Tibial nerve (tissue), 4 donors: Measurements from ENCODE around the gene SCTR. TPM values are rescaled to one million over a fixed set of nuclear protein-coding genes. Genes with fewer than 3 reads are reported as not detected.

Experiments
- DNase-seq, 2 donors: peaks; one replicate each; pipeline ENCODE4 v3.0.0-alpha.2; 2019; ENCODE audit warnings: low spot score in 2 of 2
- H3K27ac ChIP-seq, 4 donors: fragments of 200-600 bp; sonication (generic) in 3 of 4; one replicate each; pipeline ENCODE4 v1.5.1; 2017 to 2019; ENCODE audit warnings: mild to moderate bottlenecking in 1 of 4
- H3K27me3 ChIP-seq, 2 donors: fragments of 200-600 bp; sonication (generic) in 1 of 2; one replicate each; pipeline versions ENCODE4 v1.5.1 to v1.6.0; 2017 to 2019
- H3K36me3 ChIP-seq, 3 donors: fragments of 200-600 bp; sonication (generic); one replicate each; pipeline ENCODE4 v1.5.1; 2018 to 2019
- H3K4me1 ChIP-seq, 4 donors: fragments of 200-600 bp; sonication (generic) in 3 of 4; one replicate each; pipeline ENCODE4 v1.5.1; 2017 to 2019
- H3K4me3 ChIP-seq, 4 donors: fragments of 200-600 bp; sonication (generic) in 3 of 4; one replicate each; pipeline ENCODE4 v1.5.1; 2017 to 2019; ENCODE audit warnings: mild to moderate bottlenecking in 1 of 4, moderate library complexity in 1 of 4
- H3K9me3 ChIP-seq, 4 donors: fragments of 200-600 bp; sonication (generic) in 3 of 4; one replicate each; pipeline ENCODE4 v1.5.1; 2017 to 2019
- EP300 ChIP-seq, 2 donors: sonication (generic); formaldehyde crosslinking; IDR thresholded peaks; one replicate each; pipeline ENCODE4 v1.6.1; 2017; ENCODE audit warnings: antibody characterized with exemption in 2 of 2, mild to moderate bottlenecking in 1 of 2
- POLR2A ChIP-seq, 2 donors: fragments of 450-650 bp; IDR thresholded peaks; one replicate each; pipeline ENCODE4 v1.6.1; 2017; ENCODE audit warnings: antibody characterized with exemption in 2 of 2, mild to moderate bottlenecking in 2 of 2, moderate library complexity in 2 of 2
- WGBS, 2 donors: methylation state at CpG; one replicate each; pipeline ENCODE4 v1.1.5; 2018; 5-methylcytosine and 5-hydroxymethylcytosine counted together
- total RNA-seq, 4 donors: library from RNA; depleted of rRNA; stranded (reverse); fragments of >200 nt; gene quantifications; one replicate each; pipeline ENCODE4 v1.1.0, GENCODE V29; 2016
- TF ChIP-seq, protein P1 (sequence below), 5 experiments: fragments of 200-600 bp in 3 of 5; fragments of 450-650 bp in 2 of 5; sonication (generic) in 3 of 5; IDR thresholded peaks; one replicate each; pipeline ENCODE4 v1.5.1; 2016 to 2019; ENCODE audit warnings: antibody characterized with exemption in 5 of 5, mild to moderate bottlenecking in 3 of 5, moderate library complexity in 2 of 5

The SCTR gene
- total RNA-seq, 4 donors from 2014 or later: not detected

DNA sequence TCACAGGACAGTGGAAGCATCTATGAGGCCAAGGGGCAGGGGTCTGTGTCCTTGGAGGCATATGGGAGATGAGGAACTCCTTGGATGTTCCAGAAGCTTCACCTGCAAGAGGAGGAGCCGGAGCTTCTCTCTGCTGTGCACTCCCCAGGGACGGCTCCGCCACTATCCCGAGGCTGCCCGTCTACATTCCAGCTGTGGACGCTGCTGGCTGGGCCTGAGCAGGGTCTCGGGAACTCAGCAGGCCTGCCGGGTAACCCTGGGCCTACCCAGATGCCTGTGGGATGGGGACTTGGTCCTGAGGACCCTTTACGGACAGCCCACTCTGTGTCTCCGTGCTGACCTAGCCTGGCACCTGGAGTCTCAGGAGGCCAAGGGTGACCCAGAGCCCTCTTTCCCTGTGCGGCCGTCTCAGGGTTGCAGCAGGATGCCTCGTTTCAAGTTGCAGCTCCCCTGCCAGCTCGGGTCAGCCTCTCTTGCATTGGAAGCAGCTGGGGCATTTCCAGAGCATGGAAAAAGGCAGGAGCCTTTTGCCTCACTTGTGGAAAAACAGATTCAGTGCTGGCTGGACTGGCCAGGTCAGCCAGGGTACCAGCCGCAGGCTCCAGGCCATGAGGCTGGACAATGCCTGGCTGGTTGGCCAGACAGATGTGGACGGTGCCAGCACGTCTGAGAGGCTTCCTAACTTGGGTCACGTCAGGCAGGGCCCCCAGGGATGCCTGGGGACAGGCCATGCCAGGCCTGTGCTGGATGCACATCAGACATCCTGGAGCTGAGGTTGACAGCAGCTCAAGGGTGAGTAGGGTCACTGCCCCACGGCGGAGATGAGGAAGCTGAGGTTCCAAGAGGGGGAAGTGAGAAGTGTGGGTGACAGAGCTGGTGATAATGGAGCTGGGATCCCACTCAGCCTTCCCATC is 41.5 kb downstream of the SCTR start:
- Histone ChIP-seq H3K4me1 (no peaks in the 10 kb centered on the region), H3K36me3 (no peaks in the 10 kb centered on the region), H3K27ac (no peak overlapping the region), H3K9me3 (no peaks in the 10 kb centered on the region), H3K4me3 (no peak overlapping the region), H3K27me3 (no peaks in the 10 kb centered on the region)
- 65 to 76% methylated on average over 14 to 19 of the region's 20 CpGs for WGBS, 2 donors
- TF ChIP-seq POLR2A (IDR thresholded peaks at IDR 0.05): no peak
- TF ChIP-seq, protein P1, sequence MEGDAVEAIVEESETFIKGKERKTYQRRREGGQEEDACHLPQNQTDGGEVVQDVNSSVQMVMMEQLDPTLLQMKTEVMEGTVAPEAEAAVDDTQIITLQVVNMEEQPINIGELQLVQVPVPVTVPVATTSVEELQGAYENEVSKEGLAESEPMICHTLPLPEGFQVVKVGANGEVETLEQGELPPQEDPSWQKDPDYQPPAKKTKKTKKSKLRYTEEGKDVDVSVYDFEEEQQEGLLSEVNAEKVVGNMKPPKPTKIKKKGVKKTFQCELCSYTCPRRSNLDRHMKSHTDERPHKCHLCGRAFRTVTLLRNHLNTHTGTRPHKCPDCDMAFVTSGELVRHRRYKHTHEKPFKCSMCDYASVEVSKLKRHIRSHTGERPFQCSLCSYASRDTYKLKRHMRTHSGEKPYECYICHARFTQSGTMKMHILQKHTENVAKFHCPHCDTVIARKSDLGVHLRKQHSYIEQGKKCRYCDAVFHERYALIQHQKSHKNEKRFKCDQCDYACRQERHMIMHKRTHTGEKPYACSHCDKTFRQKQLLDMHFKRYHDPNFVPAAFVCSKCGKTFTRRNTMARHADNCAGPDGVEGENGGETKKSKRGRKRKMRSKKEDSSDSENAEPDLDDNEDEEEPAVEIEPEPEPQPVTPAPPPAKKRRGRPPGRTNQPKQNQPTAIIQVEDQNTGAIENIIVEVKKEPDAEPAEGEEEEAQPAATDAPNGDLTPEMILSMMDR (IDR thresholded peaks at IDR 0.05): no peak
- TF ChIP-seq EP300 (IDR thresholded peaks at IDR 0.05): no peak
- no peak for DNase-seq

DNA sequence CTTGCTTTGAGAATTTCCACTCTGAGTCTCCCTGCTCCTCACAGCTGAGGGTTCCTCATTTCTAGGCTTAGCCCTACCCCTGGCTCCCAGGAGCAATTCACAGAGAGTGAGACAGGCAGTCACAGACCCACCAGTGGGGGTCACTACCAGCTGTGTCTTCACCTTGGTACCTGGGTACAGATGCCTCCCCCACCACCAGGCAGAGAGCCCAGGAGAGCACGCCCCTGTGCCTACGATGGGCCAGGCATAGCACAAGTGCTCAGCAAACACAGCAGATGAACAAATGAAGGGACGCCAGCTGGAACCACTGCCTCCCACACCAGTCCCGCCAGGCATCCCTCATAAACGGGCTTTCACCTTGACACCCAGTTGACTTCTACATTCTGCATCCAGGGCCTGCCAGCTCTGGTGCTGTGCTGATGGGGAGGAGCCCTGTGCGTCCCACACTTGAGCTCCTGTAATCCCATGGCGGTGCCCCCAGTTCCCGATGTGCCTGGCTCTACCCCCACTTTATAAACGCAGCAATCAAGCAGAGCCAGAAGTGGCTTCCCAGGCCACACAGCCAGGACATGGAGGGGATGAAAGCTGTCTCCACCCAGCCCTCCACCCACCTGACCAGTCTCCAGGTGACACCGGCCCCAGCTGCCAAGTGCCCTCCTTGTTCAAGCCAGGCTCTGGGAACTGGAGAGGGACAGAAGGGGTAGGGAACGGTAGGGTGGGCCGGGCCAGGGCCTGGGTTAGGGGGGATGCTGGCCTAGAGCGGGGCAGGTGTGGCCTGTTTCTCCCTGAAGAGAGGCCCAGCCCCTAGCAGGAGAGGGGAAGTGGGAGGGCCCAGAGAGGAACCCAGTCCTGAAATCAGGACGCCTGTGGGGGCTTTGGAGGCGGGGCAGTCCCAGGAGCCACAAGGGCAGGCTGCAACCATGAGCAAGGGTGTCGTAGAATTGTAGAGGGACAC is 42.5 kb downstream of the SCTR start:
- WGBS, 2 donors: 78 to 84% methylated on average over 10 to 12 of the region's 16 CpGs
- Histone ChIP-seq H3K27me3 (no peaks in the 10 kb centered on the region), H3K36me3 (no peaks in the 10 kb centered on the region), H3K4me3 (no peak overlapping the region), H3K4me1 (peaks cover 0 to under 1% (median 0%) of the 10 kb centered on the region in 4 donors), H3K9me3 (no peaks in the 10 kb centered on the region), H3K27ac (no peak overlapping the region)
- DNase-seq: no peak
- TF ChIP-seq POLR2A (IDR thresholded peaks at IDR 0.05) (no peak), EP300 (IDR thresholded peaks at IDR 0.05) (no peak)
- TF ChIP-seq, protein P1 (IDR thresholded peaks at IDR 0.05): no peak

DNA sequence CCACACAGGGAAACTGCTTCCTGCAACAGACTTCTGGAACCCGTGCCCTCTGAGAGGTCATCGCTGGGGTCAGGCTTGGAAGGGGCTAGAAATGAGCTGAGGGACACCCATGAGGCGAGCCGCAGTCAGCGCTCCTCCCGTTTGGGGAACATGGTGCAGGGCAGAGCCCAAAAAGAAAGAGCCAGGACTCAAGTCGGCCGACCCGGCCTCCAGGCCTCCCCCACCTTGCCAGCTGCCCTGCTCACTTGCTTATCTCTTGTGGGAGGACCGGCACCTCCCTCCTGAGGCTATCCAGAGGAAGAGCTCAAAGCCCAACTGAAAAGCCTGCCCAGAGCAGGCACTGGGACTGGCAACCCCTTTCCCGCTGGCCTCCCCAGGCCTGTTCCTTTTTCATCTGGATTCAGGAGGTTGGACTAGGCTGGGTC is 43.6 kb downstream of the SCTR start:
- Histone ChIP-seq H3K4me3 (no peak overlapping the region), H3K36me3 (no peaks in the 10 kb centered on the region), H3K27me3 (no peaks in the 10 kb centered on the region), H3K4me1 (peaks cover 0 to 9% (median 0%) of the 10 kb centered on the region in 4 donors), H3K27ac (no peak overlapping the region), H3K9me3 (no peaks in the 10 kb centered on the region)
- TF ChIP-seq EP300 (IDR thresholded peaks at IDR 0.05): no peak
- TF ChIP-seq, protein P1 (IDR thresholded peaks at IDR 0.05): no peak
- no peak for TF ChIP-seq POLR2A (IDR thresholded peaks at IDR 0.05)
- DNase-seq: no peak
- 85 to 89% methylated on average over 11 of the region's 11 CpGs for WGBS, 2 donors

DNA sequence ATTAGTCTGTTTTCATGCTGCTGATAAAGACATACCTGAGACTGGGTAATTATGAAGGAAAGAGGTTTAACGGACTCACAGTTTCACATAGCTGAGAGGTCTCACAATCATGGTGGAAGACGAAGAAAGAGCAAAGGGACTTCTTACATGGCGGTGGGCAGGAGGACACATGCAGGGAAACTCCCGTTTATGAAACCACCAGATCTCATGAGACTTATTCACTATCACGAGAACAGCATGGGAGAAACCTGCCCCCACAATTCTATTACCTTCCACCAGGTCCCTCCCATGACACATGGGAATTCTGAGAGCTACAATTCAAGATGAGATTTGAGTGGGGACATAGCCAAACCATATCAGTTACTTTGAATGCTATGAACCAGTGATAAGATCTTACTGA is 44.1 kb downstream of the SCTR start:
- H3K9me3 ChIP-seq: no peaks in the 10 kb centered on the region
- H3K4me1 ChIP-seq: peaks cover 0 to 9% (median 0%) of the 10 kb centered on the region in 4 donors
- 88% methylated on average over 5 of the region's 5 CpGs for WGBS, 2 donors
- no peak for DNase-seq
- H3K36me3 ChIP-seq: no peaks in the 10 kb centered on the region
- TF ChIP-seq EP300 (IDR thresholded peaks at IDR 0.05) (no peak), POLR2A (IDR thresholded peaks at IDR 0.05) (no peak)
- TF ChIP-seq, protein P1 (IDR thresholded peaks at IDR 0.05): no peak
- no peak overlapping the region for H3K27ac ChIP-seq
- no peaks in the 10 kb centered on the region for H3K27me3 ChIP-seq
- H3K4me3 ChIP-seq: no peak overlapping the region
